GM18526 (cell line): Measurements from ENCODE around the gene N4BP3.

Experiments
- POLR2A ChIP-seq: IDR thresholded peaks from 3 replicates; pipeline ENCODE4 v1.6.1; 2011; ENCODE audit not compliant: insufficient read length; ENCODE audit errors: extremely low read depth

The N4BP3 gene

GRCh38 chr5:178152491-178153444, 39.4 kb downstream of the N4BP3 start:
- TF ChIP-seq POLR2A: no peak

GRCh38 chr5:178153530-178154340, 40.4 kb downstream of the N4BP3 start, which contains the start of gene NHP2:
TSS of gene NHP2 (minus strand) at chr5:178153885. CDS start at chr5:178153817, 68 bp downstream.
- peak; percentile 59 for TF ChIP-seq POLR2A

- TF ChIP-seq POLR2A: no peak
Measured at GRCh38 chr5:178155065-178155464, 41.7 kb downstream of the N4BP3 start.

- no peak for TF ChIP-seq POLR2A
Measured at GRCh38 chr5:178160176-178160575, 46.8 kb downstream of the N4BP3 start.

GRCh38 chr5:178162481-178162880, 49.1 kb downstream of the N4BP3 start:
- TF ChIP-seq POLR2A: no peak

- TF ChIP-seq POLR2A: no peak
Measured at GRCh38 chr5:178163772-178164735, 50.7 kb downstream of the N4BP3 start.

GRCh38 chr5:178165581-178165980, 52.2 kb downstream of the N4BP3 start:
- no peak for TF ChIP-seq POLR2A

GRCh38 chr5:178170455-178170854, 57.1 kb downstream of the N4BP3 start:
- TF ChIP-seq POLR2A: no peak

GRCh38 chr5:178174456-178174855, 61.1 kb downstream of the N4BP3 start:
- no peak for TF ChIP-seq POLR2A
